GM21576 (cell line): ENCODE measurements around the gene PDIK1L.
A peak's percentile ranks its signal among the peaks of the same experiment; 100 is the strongest.

Source experiments
- ATAC-seq: cut with Tn5 transposase; IDR thresholded peaks from one replicate; pipeline ENCODE4 v1.9.1; 2021; ENCODE audit warnings: mild to moderate bottlenecking, moderate library complexity; ENCODE audit not compliant: unreplicated experiment

The PDIK1L gene

DNA sequence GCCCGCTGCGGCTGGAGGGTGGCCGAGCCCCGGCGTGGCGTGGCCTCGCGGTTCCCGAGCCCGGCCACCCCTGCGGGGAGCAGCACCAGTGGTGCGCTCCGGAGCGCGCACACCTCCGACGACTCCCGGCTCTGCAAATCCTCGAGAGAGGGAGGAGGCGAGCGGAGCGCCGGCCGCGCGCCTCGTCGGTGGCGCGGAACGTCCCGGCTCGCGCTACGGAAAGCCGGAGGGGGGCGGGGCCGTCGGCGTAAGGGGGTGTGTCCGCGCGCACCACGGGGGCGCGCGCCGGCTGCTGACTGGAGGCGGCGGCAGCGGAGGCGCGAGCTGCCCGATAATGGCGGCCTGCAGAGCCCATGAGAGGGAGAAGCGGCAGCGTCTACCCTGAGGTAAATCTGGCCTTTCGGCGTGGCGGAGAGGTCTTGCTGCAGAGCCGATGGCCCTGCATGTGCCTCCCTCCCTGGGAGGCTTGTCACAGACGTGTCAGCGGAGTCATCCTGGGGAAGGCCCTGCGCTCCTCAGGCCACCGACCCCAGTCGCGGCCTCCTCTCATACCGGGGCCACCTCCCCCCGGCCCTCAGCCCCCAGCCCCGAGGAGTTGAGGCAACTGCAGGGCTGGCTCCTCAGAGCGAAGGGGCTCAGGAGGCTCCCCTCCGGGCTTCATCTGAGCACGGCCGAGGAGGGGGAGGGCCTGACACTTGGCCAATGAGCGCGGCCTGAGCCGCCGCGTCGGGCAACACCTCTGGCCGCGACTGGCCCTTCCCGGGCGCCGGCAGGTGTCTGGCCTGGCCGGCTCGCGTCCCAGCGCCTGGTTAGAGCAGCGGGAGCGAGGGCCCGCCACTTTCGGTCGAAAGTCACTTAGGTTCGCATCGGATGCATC is at the start of gene PDIK1L:
TSS of gene PDIK1L (plus strand) at position 295 of the 877 bp plus-strand sequence. CDS start 2,485 bp downstream, outside the sequence.
- peak; percentile 53 for ATAC-seq

DNA sequence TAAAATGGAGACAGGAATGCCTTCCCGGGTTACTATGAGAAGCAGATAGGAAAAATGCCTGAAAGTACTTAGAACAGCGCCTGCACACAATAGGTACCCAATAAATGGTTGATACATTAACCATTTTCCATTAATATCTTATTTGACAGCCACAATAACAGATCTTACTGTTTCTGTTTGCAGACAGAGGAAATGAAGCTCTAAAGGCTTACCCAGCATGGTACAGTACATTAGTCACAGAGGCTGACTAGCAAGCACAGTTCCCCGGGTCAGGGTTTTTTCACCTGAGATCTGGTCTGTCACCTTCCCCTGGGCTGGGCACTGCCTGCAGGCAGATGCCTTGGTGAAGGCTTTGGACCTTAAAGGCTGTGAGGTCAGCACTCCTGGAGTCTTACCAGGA is 47.1 kb upstream of the PDIK1L start:
- ATAC-seq, result no peak

- ATAC-seq, result no peak
Observed at GRCh38 chr1:26066160-26066559, 45.5 kb upstream of the PDIK1L start.

DNA sequence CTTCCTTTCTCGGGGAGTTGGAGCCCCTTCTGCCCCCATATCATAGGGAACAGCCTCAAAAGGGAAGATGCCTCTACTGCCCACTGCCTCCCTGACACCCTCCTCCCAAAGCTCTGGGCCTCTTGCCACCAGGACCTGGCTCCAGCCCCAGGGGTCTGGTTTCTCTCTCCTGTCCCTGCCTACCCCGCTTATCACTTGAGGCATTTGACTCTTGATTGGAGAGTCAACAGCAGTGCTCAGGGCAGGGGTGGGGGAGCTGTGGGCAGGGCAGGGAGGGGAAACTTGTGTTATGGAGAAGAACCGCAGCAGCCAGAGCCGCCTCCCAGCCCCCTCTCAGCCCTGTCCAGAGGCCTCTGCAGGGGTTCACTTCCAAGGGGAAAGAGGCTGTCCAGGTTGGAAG is 44.8 kb upstream of the PDIK1L start:
- ATAC-seq, result no peak

GRCh38 chr1:26067432-26067911 is 44.2 kb upstream of the PDIK1L start, which contains the start of gene TRIM63:
TRIM63 (minus strand) TSS chr1:26067630; CDS start chr1:26067494, 136 bp downstream.
- no peak for ATAC-seq

DNA sequence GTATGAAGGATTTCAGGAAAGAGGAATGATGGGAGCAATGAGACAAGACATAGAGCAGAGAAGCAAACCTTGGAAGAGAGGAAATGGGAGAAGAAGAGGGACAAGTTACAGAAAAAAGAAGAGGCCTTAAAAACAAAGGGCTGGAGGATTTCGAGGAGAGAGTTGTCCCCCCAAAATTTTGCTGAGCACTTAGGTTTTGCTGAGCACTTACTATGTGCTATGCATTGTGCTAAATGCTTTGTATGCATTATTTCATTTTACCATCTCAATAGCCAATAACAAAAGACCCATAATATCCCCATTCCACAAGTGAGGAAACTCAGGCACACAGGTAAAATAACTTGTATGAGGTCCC is 41.7 kb upstream of the PDIK1L start:
- ATAC-seq, result no peak

DNA sequence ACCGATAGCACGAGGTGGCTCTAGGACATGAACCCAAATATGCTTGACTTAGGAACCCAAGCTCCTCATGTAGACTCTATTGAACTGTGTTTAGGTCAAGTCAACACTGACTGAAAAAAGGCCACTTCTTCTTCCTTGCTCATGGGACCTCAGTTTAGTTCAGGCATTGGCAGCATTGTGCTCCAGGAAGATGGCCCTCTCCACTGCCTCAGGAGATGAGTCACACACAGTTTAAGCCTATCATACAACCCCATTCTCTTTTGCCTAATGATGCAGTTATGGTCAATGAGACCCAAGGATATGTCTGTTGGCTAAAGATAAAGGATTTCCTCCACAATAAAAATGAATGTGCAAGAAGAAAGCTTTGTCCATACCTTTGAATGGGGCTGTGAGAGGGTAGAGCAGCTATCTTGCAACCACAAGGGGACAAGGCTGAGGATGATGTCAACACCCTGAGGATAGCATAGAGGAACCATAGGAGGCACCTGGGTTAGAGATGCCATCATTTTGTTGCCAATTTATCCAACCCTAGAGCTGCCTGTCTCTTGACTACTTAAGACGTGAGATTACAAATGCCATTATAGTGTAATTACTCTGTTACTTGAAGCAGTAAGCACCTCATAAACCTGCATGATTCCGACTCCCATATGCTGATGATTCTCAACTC is 41.2 kb upstream of the PDIK1L start:
- ATAC-seq, result no peak

DNA sequence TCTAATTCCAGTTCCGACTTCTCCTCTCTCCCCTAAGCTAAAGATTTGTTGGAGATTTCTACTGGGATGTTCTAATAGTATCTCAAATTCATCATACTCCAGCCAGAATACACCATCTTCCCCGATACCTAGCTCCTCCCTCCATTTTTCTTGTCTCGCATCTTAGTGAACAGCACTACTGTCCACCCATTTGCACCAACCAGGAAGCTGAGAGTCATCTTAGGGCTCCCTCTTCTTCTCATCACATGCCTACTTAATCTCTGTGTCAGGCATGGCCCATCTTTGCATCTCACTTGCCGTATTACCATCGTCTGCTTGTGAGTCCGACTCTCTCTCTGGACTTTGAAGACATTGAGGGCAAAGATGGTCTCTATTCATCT is 40.7 kb upstream of the PDIK1L start:
- no peak for ATAC-seq

- ATAC-seq, result no peak
Observed at GRCh38 chr1:26072305-26072704, 39.3 kb upstream of the PDIK1L start.

GRCh38 chr1:26075421-26076144 is 36.0 kb upstream of the PDIK1L start:
- no peak for ATAC-seq

DNA sequence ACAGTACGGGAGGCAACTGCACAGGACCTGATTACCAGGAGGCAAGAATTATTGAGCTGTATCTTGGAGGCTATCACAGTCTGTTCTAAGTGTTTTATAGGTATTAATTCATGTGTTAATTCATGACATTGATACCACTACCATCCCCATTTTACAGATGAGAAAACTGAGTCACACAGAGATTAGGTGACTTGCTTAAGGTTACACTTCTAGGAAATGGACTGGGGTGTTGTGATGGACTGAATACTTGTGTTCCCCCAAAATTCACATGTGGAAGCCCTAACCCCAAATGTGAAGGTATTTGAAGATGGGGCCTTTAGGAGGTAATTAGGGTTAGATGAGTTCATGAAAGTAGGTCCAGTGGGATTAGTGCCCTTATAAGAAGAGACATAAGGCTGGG is 34.1 kb upstream of the PDIK1L start:
- ATAC-seq, result no peak

DNA sequence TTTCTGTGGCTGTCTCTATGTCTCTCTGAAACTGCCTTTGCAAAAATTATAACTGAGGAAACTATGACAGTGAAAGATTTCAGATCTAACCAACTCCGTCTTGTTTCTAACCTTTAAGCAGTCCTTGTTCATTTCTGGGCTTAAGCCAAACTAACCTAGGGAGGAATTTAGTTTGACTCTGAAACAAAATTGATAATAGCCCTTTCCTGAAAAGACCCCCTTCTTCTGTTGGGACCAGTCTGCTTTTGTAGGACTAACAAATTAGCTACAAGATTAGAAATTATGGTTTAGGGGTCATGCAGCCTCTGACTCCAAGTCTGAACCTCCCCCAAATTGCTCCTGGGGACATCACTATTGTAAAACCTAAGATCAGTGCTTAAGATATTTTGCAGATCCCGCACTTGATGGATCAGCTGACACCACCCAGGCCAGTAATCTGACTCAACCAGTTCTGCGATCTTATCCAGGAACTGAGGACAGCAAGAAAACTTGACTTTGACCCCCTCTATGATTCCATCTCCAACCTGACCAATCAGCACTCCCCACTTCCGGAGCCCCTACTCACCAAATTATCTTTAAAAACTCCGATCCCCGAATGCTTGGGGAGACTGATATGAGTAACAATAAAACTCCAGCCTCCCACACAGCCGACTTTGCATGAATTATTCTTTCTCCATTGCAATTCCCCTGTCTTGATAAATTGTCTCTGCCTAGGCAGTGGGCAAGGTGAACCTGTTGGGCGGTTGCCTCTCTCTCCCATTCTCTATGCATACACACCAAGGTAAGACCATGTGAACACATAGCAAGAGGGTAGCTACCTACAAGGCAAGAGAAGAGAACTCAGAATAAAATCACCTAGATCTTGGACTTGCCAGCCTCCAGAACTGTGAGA is 33.1 kb upstream of the PDIK1L start:
- no peak for ATAC-seq

DNA sequence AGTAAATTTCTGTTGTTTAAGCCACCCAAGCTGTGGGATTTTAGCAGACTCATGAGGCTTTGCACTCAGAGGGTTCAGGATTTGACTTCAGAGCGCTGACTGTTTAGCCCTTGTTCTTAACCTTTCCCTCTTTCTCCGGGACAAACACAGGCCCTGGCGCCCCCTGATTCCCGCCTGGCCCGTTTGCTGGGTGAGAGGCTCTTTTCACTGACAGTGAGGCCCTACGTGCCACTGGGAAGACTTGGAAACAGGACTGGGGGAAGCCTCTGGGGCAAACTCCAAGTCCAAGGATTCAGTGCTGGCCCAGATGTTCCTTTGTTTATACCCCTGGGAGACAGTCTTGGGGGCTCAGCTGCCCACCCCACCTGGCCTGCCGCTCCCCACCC is 32.5 kb upstream of the PDIK1L start:
- ATAC-seq, result no peak

- ATAC-seq, result no peak
Observed at GRCh38 chr1:26079960-26080814, 31.4 kb upstream of the PDIK1L start.

GRCh38 chr1:26081267-26082019 is 30.2 kb upstream of the PDIK1L start:
- no peak for ATAC-seq

GRCh38 chr1:26082020-26082350 is 29.6 kb upstream of the PDIK1L start:
- no peak for ATAC-seq

- ATAC-seq, result no peak
Observed at GRCh38 chr1:26083208-26083607, 28.4 kb upstream of the PDIK1L start.

DNA sequence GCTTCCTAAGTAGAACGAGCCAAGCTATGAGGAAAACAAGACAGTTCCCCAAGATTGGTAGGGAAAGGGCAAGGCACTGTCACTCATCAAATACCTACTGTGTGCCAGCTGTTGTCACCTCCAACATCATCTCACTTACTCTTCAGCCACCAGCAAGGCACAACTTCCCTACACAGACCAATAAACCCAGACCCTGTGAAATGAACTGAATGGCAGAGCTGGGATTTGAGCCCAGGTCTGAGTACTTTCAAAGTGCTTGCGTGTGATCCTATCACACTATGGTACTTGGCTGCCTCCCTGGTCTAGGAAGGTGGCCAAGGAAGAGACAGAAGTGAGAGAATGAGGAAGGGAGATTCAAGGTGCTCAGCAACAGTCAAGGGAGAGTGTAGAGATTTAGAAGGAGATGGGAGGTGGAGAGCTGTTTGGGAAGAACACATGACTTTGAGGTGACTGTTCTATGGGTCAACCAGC is 27.5 kb upstream of the PDIK1L start:
- ATAC-seq, result no peak

GRCh38 chr1:26084844-26085243 is 26.8 kb upstream of the PDIK1L start:
- ATAC-seq, result no peak
